Activated CD4-positive, alpha-beta T cell treated with anti-CD3 and anti-CD28 coated beads, Interleukin-2, amount 50 U/mL, for 1 hour (primary cell): ENCODE results near the gene METTL3.
"Not testable (repeated sequence)": the region's sequence is repeated elsewhere in the genome, so short reads cannot be mapped to it uniquely, and the experiment has no call there.

Experiments used
- DNase-seq: peaks from one replicate; pipeline ENCODE4 v3.0.0-alpha.2; 2020

METTL3 gene

DNA sequence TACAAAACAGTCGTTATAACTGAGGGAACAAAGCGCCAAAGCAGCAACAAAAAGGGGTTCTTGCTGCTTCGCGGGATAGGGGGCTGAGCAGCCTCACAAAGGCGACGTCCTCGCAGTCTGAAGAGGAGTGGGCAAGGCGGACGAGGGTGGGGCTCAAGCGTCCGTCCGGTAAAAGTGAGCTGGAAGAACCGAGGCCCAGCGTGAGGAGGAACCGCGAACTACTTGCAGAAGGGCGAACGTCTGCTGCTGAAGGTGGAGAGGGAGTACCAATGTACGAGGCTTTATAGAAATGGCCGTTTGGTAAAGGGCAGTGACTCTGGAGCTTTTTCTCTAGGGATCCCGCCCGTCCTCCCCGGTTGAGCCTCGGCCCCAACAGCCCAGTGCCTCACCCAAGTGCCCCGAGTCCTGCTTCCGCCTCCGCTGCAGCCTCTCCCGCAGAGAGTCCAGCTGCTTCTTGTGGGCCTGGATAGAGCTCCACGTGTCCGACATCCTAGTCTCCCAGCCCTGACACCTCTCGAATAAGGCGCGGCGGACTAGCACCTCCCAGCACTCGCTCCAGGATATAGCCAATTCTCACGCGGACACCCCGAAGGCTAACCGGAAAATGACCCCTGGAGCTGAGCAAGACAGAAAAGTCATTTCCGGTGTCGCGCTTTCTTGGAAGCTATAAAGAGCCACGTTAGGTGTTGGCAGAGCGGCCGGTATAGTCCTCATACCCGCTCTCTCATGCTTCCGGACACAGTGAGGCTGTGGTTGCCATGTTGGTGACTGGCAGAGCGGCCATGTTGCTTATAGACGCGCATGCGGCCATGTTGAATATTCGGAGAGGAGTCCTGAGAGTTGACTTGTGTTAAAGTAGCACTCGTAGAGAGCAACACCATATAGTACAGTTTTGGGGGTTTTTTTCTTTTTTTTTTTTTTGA, at the start of gene METTL3:
TSS of gene METTL3 (minus strand) at position 606 of the 923 bp plus-strand sequence. CDS start at position 489, 117 bp downstream.
- peak; percentile 91 for DNase-seq

DNA sequence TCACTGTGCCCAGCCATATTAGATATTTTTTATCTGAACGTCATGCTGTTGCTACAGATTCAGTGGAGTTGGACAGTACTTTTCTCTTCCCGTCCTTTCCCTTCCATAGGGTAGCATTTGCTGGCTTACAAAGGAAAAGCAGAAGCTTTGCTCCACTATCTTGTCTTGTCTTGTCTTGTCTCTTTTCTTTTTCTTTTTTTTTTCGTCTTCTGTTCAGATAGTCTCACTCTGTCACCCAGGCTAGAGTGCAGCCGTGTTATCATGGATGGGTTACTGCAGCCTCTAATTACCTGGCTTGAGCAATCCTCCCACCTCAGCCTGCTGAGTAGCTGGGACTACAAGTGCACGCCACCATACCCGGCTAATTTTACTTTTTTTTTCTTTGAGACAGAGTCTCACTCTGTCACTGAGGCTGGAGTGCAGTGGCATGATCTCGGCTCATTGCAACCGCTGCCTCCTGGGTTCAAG, 47.6 kb upstream of the METTL3 start:
- no peak for DNase-seq

DNA sequence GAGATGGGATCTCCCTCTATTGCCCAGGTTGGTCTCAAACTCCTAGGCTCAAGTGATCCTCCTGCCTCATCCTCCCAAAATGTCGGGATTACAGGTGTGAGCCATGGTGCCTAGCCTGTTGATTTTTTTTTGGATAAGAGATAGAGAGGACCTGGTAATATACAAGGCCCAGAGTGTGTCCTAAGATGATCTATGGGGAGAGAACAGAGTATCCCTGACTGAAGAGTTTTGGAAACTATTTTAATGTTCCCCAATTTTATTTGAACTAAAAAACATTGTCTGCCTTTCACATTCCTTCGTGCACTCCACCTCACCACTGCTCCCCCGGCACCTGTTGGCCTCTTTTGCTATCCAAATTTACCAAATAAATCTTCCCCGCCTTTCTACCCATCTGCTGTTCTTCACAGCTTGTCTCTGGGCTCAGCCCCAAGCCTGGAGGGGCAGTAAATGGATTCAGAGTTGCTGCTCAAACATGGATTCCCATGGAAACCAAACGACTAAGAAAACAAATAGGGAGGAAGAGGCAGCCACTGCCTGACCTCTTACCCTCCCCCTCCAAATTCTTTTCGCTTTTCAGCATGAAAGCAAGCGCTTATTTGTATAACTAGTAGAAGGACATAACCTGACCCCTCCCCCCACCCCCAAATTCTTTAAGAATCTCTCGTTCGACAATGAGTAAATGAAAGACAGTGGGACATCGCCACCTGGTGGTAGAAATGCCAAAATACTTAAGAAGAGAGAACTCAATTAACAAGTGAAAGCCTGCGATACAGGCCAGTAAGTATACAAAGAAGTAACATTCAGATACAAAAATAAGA, 46.2 kb upstream of the METTL3 start:
- peak; percentile 71 for DNase-seq

DNA sequence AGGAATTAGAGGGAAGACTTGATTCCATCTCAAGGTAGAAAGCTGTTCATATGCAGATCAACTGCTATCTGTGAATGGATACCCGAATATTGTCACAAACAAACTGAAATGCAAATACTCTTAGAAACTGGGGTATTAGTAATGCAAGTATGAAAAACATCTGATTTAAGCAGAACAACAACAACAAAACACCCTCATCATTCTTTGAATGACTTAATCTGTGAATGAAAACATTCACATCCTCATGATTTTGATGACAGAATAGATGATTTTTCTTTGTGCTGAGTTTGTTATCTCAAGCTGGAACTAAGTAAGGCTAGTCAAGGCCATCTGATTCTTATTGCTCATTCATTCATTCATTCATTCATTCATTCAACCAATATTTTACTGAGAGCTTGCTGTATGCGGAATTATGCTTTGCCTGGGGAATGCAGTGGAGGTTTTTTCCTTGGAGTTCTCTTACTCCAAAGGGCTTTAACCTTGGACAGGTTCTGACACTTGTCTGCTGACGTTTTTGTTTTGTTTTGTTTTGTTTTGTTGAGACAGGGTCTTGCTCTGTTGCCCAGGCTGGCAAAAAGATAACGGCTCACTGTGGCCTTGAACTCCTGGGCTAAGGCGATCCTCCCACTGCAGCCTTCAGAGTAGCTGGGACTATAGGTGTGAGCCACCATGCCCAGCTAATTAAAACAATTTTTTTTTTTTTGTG, 45.4 kb upstream of the METTL3 start:
- no peak for DNase-seq

DNA sequence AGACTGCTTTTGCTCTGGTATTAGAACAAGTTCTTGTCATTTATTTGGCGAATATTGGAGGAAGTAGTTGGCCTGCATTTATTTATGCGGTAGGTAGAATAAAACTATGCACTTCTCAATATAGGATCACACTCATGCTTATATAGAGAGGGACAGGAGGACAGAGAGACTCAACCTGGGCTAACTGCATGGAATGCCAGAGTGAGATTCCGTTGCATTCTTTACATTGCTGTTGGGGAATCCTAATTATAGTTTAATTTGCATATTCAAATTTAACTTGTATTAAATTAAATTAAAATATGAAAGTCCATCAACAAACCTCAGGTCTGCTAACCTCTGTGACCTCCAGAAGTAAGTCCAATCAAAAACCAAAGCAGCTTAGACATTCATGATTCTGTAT, 42.1 kb upstream of the METTL3 start:
- no peak for DNase-seq

DNA sequence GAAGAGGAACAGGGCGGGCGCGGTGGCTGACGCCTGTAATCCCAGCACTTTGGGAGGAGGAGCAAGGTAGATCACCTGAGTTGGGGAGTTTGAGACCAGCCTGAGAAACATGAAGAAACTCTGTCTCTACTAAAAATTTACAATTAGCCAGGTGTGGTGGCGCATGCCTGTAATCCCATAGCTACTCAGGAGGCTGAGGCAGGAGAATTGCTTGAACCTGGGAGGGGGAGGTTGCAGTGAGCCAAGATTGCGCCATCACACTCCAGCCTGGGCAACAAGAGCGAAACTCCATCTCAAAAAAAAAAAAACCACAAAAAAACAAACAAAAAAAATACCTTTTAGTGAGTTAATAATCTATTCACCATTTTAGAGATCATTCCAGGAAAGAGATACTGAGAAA, 33.4 kb upstream of the METTL3 start:
- not testable (repeated sequence) for DNase-seq

DNA sequence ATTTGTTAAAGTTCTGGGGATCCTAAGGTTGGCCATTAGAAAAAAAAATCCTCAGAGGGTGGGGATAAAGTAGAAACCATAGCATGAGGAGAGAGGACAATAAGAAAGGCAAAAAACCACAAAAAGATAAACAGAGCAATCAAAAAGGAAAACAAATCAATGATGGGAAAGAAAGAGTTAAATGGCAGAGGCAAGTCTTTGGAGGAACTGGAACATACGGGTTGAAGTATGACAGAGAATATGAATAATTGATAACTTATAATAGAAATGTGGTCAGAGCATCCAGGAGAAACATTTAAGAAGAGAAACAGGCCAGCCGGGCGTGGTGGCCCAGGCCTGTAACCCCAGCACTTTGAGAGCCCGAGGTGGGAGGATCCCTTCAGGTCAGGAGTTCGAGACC, 32.8 kb upstream of the METTL3 start:
- no peak for DNase-seq

DNA sequence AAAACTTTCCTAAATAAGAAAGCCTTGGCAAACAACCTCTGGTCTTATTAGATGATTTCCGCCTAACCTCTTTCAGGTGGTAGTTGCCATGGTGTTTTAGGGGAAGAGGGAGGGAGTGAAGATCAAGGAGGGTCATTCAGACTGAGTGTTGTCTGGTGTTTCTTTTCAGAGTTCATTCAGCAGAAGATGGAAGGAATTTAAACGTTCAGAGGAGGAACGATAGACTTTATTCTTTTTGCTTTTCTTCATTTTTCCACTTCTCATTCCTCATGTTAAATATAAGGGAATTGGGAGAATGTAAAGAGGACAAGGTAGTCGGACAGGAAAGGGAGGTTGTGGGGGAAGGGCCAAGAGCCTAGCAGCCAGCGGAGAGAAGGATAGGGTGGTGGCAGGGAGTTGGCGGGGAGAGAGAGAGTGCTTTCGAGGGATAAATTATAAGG, 32.4 kb upstream of the METTL3 start:
- DNase-seq: no peak

DNA sequence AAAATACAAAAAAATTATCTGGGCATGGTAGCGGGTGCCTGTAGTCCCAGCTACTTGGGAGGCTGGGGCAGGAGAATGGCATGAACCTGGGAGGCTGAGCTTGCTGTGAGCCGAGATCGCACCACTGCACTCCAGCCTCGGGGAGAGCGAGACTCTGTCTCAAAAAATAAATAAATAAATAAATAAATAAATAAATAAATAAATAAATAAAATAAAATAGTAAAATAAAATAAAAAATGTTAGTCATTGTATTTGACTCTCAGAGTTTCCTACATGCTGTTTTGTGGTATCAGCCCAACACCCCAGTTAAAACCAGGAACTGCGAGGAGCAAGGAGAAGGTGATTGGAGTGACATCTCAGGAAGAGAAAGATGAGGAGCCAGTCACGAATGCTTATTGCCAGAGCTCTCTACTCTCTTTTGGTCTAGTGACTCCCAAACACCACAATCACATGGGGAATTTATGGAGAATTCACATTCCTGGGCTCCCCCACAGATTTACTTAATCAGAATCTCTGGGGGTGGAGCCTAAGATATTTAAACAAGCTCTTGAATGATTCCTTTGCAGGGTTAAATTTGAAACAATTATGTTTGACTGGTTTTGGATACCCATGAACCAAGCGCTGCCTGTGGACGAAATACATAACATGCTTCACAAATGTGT, 30.4 kb upstream of the METTL3 start:
- no peak for DNase-seq

DNA sequence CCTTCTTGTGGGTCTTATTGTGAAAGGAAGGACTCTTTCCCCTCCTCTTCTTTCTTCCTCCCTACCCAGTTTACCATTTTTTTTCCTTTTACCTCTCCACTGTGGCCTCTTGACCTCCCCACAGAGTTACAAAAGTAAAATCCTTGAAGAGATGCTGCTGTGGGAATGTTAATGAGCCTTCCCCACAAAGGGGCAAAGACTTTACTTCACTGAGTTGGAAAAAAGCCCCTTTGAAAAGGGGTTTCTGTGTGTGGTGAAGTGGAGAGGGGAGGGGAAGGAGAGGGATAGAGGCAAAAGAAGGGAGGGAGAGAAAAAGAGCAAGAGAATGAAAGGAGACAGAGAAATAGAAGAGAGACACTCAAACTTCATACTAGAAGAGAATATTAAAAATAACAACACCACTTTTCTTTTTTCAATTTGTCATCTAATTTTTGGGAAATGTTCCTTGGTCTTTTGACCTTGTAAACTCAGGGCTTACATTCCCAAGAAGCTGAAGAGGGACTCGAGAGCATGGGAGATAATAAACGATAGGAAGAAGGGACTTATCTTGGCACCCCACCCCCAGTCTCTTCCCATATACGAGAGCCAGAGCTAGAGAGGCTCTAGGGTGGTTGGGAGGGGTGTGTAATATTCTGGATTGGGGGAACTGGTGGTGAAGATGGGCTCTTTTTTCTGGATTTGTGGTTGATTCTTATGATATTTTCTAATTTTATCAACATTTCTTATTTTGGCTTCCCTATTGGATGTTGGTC, 28.2 kb upstream of the METTL3 start:
- no peak for DNase-seq

DNA sequence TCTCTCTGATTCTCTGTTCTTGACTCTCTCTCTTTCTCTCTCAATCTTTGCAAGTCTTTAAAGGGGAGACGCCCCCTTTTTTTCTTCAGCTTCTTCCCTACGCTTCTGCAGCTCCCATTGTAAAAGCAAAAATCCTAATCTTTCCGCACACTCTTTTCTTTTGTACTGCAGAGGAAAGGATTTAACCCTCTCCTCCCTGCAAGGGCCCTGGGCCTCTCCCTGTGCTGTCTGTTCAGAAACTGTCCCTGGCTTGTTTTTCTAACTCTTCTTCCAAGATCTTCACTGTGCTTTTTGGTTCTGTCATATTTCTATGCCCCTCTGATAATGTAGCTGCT, 25.9 kb upstream of the METTL3 start:
- DNase-seq: no peak

DNA sequence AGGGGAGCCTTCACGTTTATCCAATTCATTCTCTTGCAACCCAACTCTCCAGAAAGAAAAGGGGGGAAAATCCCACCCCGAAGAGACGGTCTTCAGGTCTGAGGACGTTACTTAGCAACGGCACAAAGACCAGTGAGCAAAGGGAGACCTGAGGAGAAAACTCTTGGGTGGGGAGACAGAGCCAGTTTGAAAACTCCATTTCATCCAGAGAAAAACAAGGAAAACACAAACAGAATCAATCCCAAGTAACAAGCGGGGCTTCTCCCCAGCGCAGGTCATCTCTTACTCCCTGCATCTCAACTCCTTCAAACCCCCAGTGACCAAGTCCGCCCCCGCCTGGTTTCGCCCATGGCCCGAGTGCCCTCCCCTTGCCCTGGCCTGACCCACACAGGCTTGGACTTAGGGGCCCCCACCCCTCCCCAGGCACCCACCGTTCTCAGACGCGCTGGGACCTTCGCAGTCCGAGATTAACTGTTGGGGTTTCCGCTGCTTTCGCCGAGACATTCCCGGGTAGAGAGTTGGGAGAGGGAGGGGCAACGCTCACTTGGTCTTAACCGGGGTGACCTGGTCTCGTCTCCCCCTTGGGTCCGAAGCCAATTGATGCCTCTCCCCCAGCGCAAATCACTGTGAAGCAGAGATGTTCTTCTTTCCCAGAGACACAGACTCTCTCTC, 25.4 kb upstream of the METTL3 start:
- no peak for DNase-seq

DNA sequence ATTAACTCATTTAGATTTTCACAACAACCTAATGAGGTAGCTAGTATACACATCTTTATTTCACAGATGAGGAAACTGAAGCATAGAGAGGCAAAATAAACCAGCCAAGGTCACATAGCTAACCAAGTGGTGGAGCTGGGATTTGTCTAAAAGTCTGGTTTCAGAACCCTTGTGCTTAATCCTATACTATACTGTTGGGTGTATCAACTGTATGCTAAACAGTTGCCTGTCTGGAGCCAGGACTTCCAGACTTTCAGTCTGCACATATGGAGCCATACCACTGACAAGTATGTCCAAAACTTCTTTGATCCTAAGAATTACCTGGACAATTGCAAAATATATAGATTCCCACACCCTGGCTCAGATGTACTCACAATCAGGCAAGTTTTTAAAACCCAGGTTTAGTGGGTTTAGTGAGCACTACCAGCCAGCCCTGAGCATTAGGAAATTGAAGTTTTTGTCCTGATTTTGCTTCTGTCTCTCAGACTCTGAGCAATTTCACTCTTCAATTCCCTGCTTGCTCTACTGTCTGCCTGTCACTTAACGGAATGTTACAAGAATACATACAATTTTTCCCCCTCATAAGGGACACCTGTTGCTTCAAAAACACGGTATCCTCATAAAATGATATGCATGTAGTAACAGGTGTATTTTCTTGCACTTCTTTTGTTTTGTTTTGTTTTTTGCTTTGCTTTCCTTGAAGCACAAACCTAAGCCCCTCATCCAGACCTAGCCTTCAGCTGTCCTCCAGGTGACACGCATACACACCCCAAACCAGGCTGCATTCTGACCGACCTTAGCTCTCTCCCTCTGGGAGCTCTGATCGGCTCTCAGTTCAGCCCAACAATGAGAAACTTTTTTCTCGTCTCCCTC, 24.6 kb upstream of the METTL3 start:
- no peak for DNase-seq

DNA sequence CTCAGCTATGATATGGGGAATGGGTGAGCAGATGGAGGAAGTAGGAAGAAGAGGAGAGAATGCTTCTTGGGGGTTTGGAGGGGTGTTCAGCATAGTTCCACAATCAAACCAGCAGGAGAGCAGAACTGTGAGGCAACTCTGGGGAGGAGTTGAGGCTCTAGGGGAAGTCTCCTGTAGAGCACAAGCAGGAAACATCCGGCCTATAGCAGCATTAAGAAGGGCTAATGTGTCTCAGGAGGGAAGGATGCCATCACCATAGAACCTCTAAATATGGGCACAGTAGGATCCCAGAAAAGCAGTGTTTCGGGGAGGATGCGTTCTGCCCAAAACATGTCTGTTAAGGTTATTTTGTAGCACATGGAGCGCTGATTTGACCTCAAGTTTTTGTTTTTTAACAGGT, 23.4 kb upstream of the METTL3 start:
- no peak for DNase-seq

DNA sequence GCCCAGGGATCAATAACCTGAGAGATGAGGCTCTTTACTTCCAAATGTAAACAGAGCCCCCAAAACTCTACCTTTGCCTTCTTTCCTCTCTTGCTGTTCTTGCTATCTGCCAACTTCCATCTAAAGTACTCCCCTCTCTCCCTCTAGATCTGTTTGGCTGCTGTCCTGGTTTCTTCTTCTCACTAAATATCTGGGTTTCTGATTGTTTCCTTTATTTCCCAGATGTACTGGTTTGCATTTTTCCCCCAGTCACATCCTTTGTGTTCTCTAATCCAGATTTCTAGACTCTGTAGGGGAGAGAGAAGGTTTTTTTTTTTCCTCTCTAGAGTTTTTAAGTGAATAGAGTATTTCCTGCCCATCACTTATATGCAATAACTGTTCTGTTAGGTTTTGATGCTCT, 22.2 kb upstream of the METTL3 start:
- DNase-seq: no peak

DNA sequence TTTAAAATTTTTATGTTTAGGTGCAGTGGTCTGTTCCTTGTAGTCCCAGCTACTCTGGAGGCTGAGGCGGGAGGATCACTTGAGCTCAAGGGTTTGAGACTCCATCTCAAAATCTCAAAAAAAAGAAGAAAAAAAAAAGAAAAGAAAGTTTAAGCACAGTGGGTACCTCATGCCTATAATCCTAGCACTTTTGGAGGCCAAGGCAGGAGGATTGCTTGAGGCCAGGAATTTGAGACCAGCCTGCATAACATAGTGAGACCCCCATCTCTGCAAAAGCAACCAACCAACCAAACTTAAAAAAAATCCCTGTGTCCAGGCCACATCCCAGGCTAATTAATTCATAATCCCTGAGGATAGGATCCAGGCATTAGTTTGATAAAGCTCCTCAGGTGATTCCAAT, 18.4 kb upstream of the METTL3 start:
- no peak for DNase-seq

DNA sequence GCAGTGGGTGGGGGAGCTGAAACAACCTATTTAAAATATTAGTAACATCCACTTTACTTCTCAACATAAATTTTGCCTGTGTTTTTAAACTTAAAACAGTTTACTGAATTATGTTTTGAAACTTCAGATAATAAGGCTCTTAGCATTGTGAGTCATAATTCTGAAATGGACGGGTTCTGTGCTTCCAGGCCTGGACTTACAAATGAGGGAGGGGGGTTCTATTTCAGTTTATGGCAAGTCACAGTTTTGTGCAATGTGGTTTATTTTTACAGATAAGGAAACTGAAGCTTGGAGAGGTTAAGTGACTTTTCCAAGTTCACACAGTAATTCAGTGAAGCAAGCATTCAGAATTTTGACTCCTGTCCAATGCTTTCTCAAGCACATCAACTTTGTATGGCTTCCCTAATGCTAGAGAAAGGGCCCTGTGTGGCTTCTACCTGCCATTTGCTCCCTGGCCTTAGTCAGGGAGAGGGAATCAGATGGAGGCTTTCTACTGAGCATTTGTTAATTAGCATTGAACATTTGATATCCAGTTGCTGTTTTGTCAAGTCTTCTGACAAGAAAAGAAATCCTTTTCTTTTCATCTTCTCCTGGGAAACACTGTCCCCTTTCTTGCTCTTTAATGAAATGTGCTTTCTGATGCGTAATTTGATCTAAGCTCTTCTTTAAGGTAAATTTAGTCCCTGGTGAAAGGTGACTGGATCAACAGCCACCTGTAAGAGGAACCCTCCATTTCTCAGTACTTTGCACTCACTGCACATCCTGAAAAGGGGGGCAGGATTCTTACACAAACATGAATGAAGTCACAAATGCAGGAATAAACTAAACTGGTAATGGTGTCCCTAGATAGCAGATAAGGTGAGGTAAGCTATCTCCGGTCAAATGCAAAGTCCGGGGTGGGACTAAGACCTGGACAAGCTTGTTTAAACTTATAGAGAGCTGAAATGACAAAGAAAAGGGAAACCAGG, 17.5 kb upstream of the METTL3 start:
- no peak for DNase-seq

DNA sequence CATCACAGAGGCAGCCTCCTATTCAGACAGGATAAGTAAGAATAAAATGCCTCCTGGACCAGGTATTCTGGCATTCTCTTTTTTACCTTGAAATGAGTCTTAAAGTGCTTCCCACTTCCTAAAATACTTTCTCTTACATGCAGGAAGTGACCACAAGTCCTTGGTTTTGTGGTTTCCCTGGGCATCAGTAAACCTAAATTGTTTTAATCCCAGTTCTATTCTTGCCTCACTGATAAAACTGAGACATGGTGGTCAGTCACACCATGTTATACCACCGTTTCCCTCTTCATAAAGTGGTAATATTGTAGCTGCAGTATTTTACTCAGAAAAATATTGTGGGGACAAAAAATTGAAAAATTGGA, 16.2 kb upstream of the METTL3 start:
- DNase-seq: no peak

DNA sequence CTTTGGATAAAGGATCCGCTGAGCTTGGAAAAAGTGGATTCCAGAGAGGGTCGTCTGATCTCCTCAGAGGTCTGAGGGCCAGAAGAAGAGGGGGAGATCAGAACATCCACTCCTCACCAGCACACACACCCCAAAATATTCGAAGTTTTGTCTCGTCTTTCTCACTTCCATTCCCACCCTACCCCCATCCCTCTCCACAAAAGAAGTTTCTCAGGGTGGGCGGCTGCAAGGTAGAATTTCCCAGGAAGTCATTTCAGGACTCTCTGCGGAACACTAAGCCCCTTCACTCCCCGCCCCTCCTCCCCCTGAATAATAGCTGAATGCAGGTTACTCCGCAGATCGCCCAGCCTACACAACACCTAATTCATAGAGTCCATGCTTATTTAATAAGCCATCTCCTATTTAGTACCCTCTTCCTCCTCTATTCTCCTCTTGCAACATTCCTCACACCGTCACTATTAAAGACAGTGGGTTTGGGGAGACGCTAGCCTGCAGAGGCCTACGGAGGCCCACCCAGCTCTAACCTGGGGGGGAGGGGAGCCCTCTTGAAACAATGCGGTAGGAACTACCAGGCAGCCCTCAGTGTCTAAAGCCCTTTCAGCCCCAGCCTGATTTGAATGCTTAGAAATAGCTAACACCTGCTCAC, 15.7 kb upstream of the METTL3 start:
- DNase-seq: no peak
